Vagina (tissue), 2 donors: Measurements from ENCODE around the gene GANC.
"Not testable (repeated sequence)": the region's sequence is repeated elsewhere in the genome, so short reads cannot be mapped to it uniquely, and the experiment has no call there.

ENCODE experiments used
- POLR2A ChIP-seq, 2 donors: fragments of 450-650 bp; IDR thresholded peaks; one replicate each; pipeline ENCODE4 v1.6.1; 2017; ENCODE audit warnings: antibody characterized with exemption in 2 of 2, mild to moderate bottlenecking in 2 of 2, moderate library complexity in 2 of 2
- POLR2AphosphoS5 ChIP-seq, 2 donors: sonication (generic); formaldehyde crosslinking; IDR thresholded peaks; one replicate each; pipeline ENCODE4 v1.9.0; 2017; ENCODE audit warnings: antibody characterized with exemption in 2 of 2, mild to moderate bottlenecking in 2 of 2, low read depth in 1 of 2; ENCODE audit not compliant: insufficient read depth in 1 of 2

GRCh38 chr15:42336650-42337049 lies 63.6 kb downstream of the GANC start:
- TF ChIP-seq POLR2AphosphoS5 (IDR thresholded peaks at IDR 0.05; ENCODE audit: insufficient read depth in 1 of 2, low read depth in 1 of 2); POLR2A (IDR thresholded peaks at IDR 0.05): not testable (repeated sequence)
